B cell (primary cell): ENCODE measurements around the gene MLF2. TPM values are rescaled to one million over a fixed set of nuclear protein-coding genes. Genes with fewer than 3 reads are reported as not detected.

Experiments used
- ATAC-seq: fragments of 200-7000 bp; cut with Tn5 transposase; one replicate; pipeline ENCODE4 v1.10.0; 2021; ENCODE audit warnings: low read depth, mild to moderate bottlenecking, moderate number of reproducible peaks, moderate library complexity
- CTCF ChIA-PET: fragments of 350-600 bp; sonication (Branson Sonifier 250); formaldehyde crosslinking; loops from one replicate; lab custom pipeline; 2021; ENCODE audit warnings: antibody characterized with exemption, inconsistent platforms; lab: Charles Lee
- POLR2A ChIA-PET: fragments of 350-600 bp; sonication (Branson Sonifier 250); formaldehyde crosslinking; loops from one replicate; lab custom pipeline; 2021; ENCODE audit warnings: antibody characterized with exemption; lab: Charles Lee
- DNase-seq: peaks from one replicate; pipeline ENCODE4 v3.0.0; 2013
- H2AFZ ChIP-seq: 2 replicates; pipeline ENCODE4 v1.6.1; 2012; ENCODE audit warnings: mild to moderate bottlenecking, low read depth, low read length; ENCODE audit not compliant: insufficient read depth, poor library complexity, severe bottlenecking
- H3K27ac ChIP-seq, 2 donors: 1 replicate in 1 of 2; 2 replicates in 1 of 2; pipeline ENCODE4 v1.5.1; 2012 to 2013; ENCODE audit warnings: low read length in 2 of 2, mild to moderate bottlenecking in 2 of 2, moderate library complexity in 1 of 2
- H3K27me3 ChIP-seq, 4 experiments: fragments of 200-600 bp in 1 of 4; sonication (generic) in 1 of 4; replicated peaks in 1 of 4; 1 replicate in 2 of 4; 2 replicates in 2 of 4; pipeline versions ENCODE4 v1.6.1 to v1.7.0; 2013 to 2016; ENCODE audit warnings: low read length in 3 of 4, mild to moderate bottlenecking in 2 of 4, mixed read lengths in 1 of 4, moderate library complexity in 1 of 4; ENCODE audit not compliant: insufficient read depth in 4 of 4, control insufficient read depth in 3 of 4; ENCODE audit errors: control extremely low read depth in 1 of 4
- H3K36me3 ChIP-seq, 2 experiments: replicated peaks in 1 of 2; 1 replicate in 1 of 2; 2 replicates in 1 of 2; pipeline versions ENCODE4 v1.6.1 to v1.7.1; 2013; ENCODE audit warnings: low read length in 1 of 2; ENCODE audit not compliant: insufficient read depth in 2 of 2, control insufficient read depth in 1 of 2; ENCODE audit errors: control extremely low read depth in 1 of 2, extremely low read depth in 1 of 2
- H3K4me1 ChIP-seq, 2 donors: fragments of 200-600 bp in 1 of 2; sonication (generic) in 1 of 2; 1 replicate in 1 of 2; 2 replicates in 1 of 2; pipeline versions ENCODE4 v1.5.1 to v1.6.1; 2013 to 2017; ENCODE audit warnings: low read length in 2 of 2; ENCODE audit not compliant: control insufficient read depth in 2 of 2, insufficient read depth in 2 of 2
- H3K4me2 ChIP-seq: replicated peaks from 2 replicates; pipeline ENCODE3; 2012; ENCODE audit warnings: mild to moderate bottlenecking, low read depth, low read length; ENCODE audit not compliant: poor library complexity, severe bottlenecking
- H3K4me3 ChIP-seq, 5 experiments: fragments of 200-600 bp in 1 of 5; sonication (generic) in 1 of 5; 1 replicate in 3 of 5; 2 replicates in 2 of 5; pipeline versions ENCODE4 v1.5.1 to v1.7.0; 2011 to 2016; ENCODE audit warnings: low read length in 4 of 5, mild to moderate bottlenecking in 4 of 5, low read depth in 2 of 5, control low read depth in 1 of 5, moderate library complexity in 1 of 5; ENCODE audit not compliant: insufficient read depth in 1 of 5; ENCODE audit errors: control extremely low read depth in 1 of 5, extremely low read depth in 1 of 5
- H3K79me2 ChIP-seq: fragments of 200-600 bp; sonication (generic); one replicate; pipeline ENCODE4 v1.6.0; 2016; ENCODE audit warnings: low read length; ENCODE audit not compliant: control insufficient read depth, insufficient read depth
- H3K9ac ChIP-seq: fragments of 200-600 bp; sonication (generic); 2 replicates; pipeline ENCODE4 v1.6.1; 2017; ENCODE audit warnings: mild to moderate bottlenecking, low read length, moderate library complexity
- H3K9me3 ChIP-seq, 3 donors: one replicate each; pipeline versions ENCODE4 v1.6.1 to v1.7.1; 2013; ENCODE audit warnings: low read length in 2 of 3; ENCODE audit not compliant: control insufficient read depth in 2 of 3, insufficient read depth in 1 of 3; ENCODE audit errors: control extremely low read depth in 1 of 3
- H4K20me1 ChIP-seq: 2 replicates; pipeline ENCODE4 v1.6.0; 2012; ENCODE audit warnings: mild to moderate bottlenecking, low read length; ENCODE audit not compliant: insufficient read depth, control insufficient read depth, poor library complexity, severe bottlenecking
- H3K27ac Mint-ChIP-seq: one replicate; pipeline ENCODE4 v1.8.0; 2021; ENCODE audit warnings: mixed read lengths
- H3K27me3 Mint-ChIP-seq: one replicate; pipeline ENCODE4 v1.8.0; 2021; ENCODE audit warnings: mixed read lengths
- H3K4me1 Mint-ChIP-seq: one replicate; pipeline ENCODE4 v1.8.0; 2021; ENCODE audit warnings: mixed read lengths
- H3K4me3 Mint-ChIP-seq: one replicate; pipeline ENCODE4 v1.8.0; 2021; ENCODE audit warnings: mixed read lengths
- H3K9me3 Mint-ChIP-seq: one replicate; pipeline ENCODE4 v1.8.0; 2022; ENCODE audit warnings: mixed read lengths; ENCODE audit not compliant: insufficient read depth
- EZH2 ChIP-seq: IDR thresholded peaks from 2 replicates; pipeline ENCODE4 v1.6.1; 2012; ENCODE audit warnings: borderline replicate concordance, low read depth, mild to moderate bottlenecking, moderate library complexity, low read length; ENCODE audit not compliant: insufficient read depth, poor library complexity, severe bottlenecking
- WGBS: methylation state at CpG from one replicate; pipeline ENCODE4 v1.1.5; 2013; ENCODE audit warnings: missing lambda C conversion rate; ENCODE audit not compliant: insufficient coverage; 5-methylcytosine and 5-hydroxymethylcytosine counted together
- intact Hi-C: fragments of 100-400 bp; cut with micrococcal nuclease; formaldehyde crosslinking; loops from one replicate; pipeline ENCODE4 v1.10.0; 2022
- polyA plus RNA-seq: library from polyadenylated mRNA; depleted of rRNA; stranded (reverse); fragments of >200 nt; gene quantifications from 2 replicates; pipeline ENCODE4 v1.2.3, GENCODE V29; 2012
- total RNA-seq, 2 donors: library from RNA; stranded (reverse); fragments of 120-200 nt in 1 of 2; gene quantifications; 1 replicate in 1 of 2; 2 replicates in 1 of 2; pipeline versions ENCODE4 v1.2.3 to v1.2.4, GENCODE V29; 2013 to 2022
- TF ChIP-seq, protein P1 (sequence below): fragments of 200-600 bp; IDR thresholded peaks from one replicate; pipeline ENCODE4 v1.8.0; 2022; ENCODE audit warnings: antibody characterized with exemption, mild to moderate bottlenecking

Gene MLF2
- total and polyA plus RNA-seq, 2 donors (not counting 1 experiment from before 2014, with no cell fraction given), result 97.2 to 190 TPM

GRCh38 chr12:6799147-6799546 lies 46.2 kb upstream of the MLF2 start:
- POLR2A ChIA-PET, result no interaction called here
- H3K79me2 ChIP-seq, result no peaks in the 10 kb centered on the region
- no peak overlapping the region for H3K4me3 Mint-ChIP-seq
- no peak overlapping the region for H3K27ac ChIP-seq
- TF ChIP-seq EZH2, result no peak
- TF ChIP-seq, protein P1, sequence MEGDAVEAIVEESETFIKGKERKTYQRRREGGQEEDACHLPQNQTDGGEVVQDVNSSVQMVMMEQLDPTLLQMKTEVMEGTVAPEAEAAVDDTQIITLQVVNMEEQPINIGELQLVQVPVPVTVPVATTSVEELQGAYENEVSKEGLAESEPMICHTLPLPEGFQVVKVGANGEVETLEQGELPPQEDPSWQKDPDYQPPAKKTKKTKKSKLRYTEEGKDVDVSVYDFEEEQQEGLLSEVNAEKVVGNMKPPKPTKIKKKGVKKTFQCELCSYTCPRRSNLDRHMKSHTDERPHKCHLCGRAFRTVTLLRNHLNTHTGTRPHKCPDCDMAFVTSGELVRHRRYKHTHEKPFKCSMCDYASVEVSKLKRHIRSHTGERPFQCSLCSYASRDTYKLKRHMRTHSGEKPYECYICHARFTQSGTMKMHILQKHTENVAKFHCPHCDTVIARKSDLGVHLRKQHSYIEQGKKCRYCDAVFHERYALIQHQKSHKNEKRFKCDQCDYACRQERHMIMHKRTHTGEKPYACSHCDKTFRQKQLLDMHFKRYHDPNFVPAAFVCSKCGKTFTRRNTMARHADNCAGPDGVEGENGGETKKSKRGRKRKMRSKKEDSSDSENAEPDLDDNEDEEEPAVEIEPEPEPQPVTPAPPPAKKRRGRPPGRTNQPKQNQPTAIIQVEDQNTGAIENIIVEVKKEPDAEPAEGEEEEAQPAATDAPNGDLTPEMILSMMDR, result no peak
- ATAC-seq (no peak), DNase-seq (no peak)
- 90% methylated on average over 2 of the region's 5 CpGs for WGBS
- peaks cover 0 to 35% (median 4%) of the 10 kb centered on the region in 4 experiments for H3K27me3 ChIP-seq
- CTCF ChIA-PET, result no interaction called here
- H4K20me1 ChIP-seq, result no peaks in the 10 kb centered on the region
- H3K9me3 ChIP-seq, result no peaks in the 10 kb centered on the region
- H3K9me3 Mint-ChIP-seq, result no peaks in the 10 kb centered on the region
- H3K4me1 Mint-ChIP-seq, result no peaks in the 10 kb centered on the region
- no peaks in the 10 kb centered on the region for H3K36me3 ChIP-seq
- no peak overlapping the region for H3K9ac ChIP-seq
- peaks cover 35% of the 10 kb centered on the region for H3K27me3 Mint-ChIP-seq
- no peak overlapping the region for H3K4me3 ChIP-seq
- no peak overlapping the region for H3K27ac Mint-ChIP-seq
- intact Hi-C loops, result no loop called here
- no peaks in the 10 kb centered on the region for H3K4me1 ChIP-seq
- H3K4me2 ChIP-seq, result no peak overlapping the region
- H2AFZ ChIP-seq, result no peak overlapping the region

- H3K27me3 Mint-ChIP-seq, result peaks cover 42% of the 10 kb centered on the region
- DNase-seq (no peak), ATAC-seq (no peak)
- H3K9me3 Mint-ChIP-seq, result no peaks in the 10 kb centered on the region
- WGBS, result 87% methylated on average over 3 of the region's 4 CpGs
- no peak overlapping the region for H3K27ac ChIP-seq
- intact Hi-C loops, result no loop called here
- H3K4me1 ChIP-seq, result peaks cover 13 to 19% of the 10 kb centered on the region in 2 donors
- TF ChIP-seq EZH2, result no peak
- TF ChIP-seq, protein P1, result no peak
- no peak overlapping the region for H3K27ac Mint-ChIP-seq
- peaks cover 0 to 42% (median 4%) of the 10 kb centered on the region in 4 experiments for H3K27me3 ChIP-seq
- H3K9me3 ChIP-seq, result no peaks in the 10 kb centered on the region
- ChIA-PET CTCF (interaction anchor here (0.7 kb wide), 1 partner anchor 40 kb away, joined by 3 read pairs; no protein-coding TSS in a partner anchor), POLR2A (no interaction called here)
- no peak overlapping the region for H3K9ac ChIP-seq
- no peak overlapping the region for H2AFZ ChIP-seq
- H3K4me2 ChIP-seq, result no peak overlapping the region
- H3K36me3 ChIP-seq, result no peaks in the 10 kb centered on the region
- no peak overlapping the region for H3K4me3 Mint-ChIP-seq
- H3K4me1 Mint-ChIP-seq, result peaks cover 13% of the 10 kb centered on the region
- no peaks in the 10 kb centered on the region for H3K79me2 ChIP-seq
- H3K4me3 ChIP-seq, result no peak overlapping the region
- H4K20me1 ChIP-seq, result no peaks in the 10 kb centered on the region
These were observed 43.6 kb upstream of the MLF2 start for GRCh38 chr12:6796576-6796975.
